Lung (tissue), 12 donors: ENCODE measurements around the gene SEPTIN5. TPM values are rescaled to one million over a fixed set of nuclear protein-coding genes. Genes with fewer than 3 reads are reported as not detected.

ENCODE experiments used
- ATAC-seq: fragments of 200-7000 bp; cut with Tn5 transposase; one replicate; pipeline ENCODE4 v1.9.1; 2020; ENCODE audit warnings: moderate number of reproducible peaks; ENCODE audit not compliant: insufficient read depth, low FRiP score
- DNase-seq, 3 donors: peaks; one replicate each; pipeline ENCODE4 v3.0.0-alpha.2; 2013 to 2017
- H3K27ac ChIP-seq, 2 donors: one replicate each; pipeline ENCODE4 v1.5.1; 2013; ENCODE audit warnings: mild to moderate bottlenecking in 2 of 2, moderate library complexity in 2 of 2, control low read depth in 1 of 2, inconsistent platforms in 1 of 2, low read depth in 1 of 2, low read length in 1 of 2
- H3K27me3 ChIP-seq, 3 donors: one replicate each; pipeline ENCODE4 v1.5.1; 2013; ENCODE audit warnings: low read length in 2 of 3; ENCODE audit not compliant: control insufficient read depth in 3 of 3, insufficient read depth in 3 of 3
- H3K36me3 ChIP-seq, 4 donors: one replicate each; pipeline ENCODE4 v1.5.1; 2013; ENCODE audit warnings: low read length in 4 of 4, mild to moderate bottlenecking in 1 of 4, moderate library complexity in 1 of 4; ENCODE audit not compliant: control insufficient read depth in 4 of 4, insufficient read depth in 4 of 4
- H3K4me1 ChIP-seq, 5 donors: one replicate each; pipeline ENCODE4 v1.5.1; 2013; ENCODE audit warnings: low read length in 5 of 5, mild to moderate bottlenecking in 2 of 5, moderate library complexity in 1 of 5; ENCODE audit not compliant: control insufficient read depth in 5 of 5, insufficient read depth in 5 of 5
- H3K4me3 ChIP-seq: one replicate; pipeline ENCODE4 v1.5.1; 2013; ENCODE audit warnings: mild to moderate bottlenecking, control low read depth, moderate library complexity
- H3K9ac ChIP-seq, 2 donors: one replicate each; pipeline ENCODE4 v1.5.1; 2013; ENCODE audit warnings: low read length in 2 of 2, control low read depth in 1 of 2; ENCODE audit not compliant: insufficient read depth in 1 of 2
- H3K9me3 ChIP-seq, 4 donors: one replicate each; pipeline ENCODE4 v1.5.1; 2013; ENCODE audit warnings: low read length in 3 of 4, mild to moderate bottlenecking in 1 of 4, moderate library complexity in 1 of 4; ENCODE audit not compliant: control insufficient read depth in 4 of 4, insufficient read depth in 3 of 4
- WGBS, 2 donors: extraction: QIAGEN DNeasy Blood & Tissue Kit; methylation state at CpG; one replicate each; pipeline ENCODE4 v1.1.7; 2013; 5-methylcytosine and 5-hydroxymethylcytosine counted together
- polyA plus RNA-seq, 2 donors: library from polyadenylated mRNA; stranded (reverse); fragments of 200-250 nt; gene quantifications; one replicate each; pipeline ENCODE4 v1.2.1, GENCODE V29; 2013
- total RNA-seq, 2 donors: library from RNA; depleted of rRNA in 1 of 2; stranded (reverse); fragments of >200 nt in 1 of 2; gene quantifications; one replicate each; pipeline ENCODE4 v1.2.1, GENCODE V29; 2014 to 2021
- TF ChIP-seq, protein P1 (sequence below): IDR thresholded peaks from 2 replicates; pipeline ENCODE4 v1.5.1; 2012; ENCODE audit warnings: mild to moderate bottlenecking; ENCODE audit errors: control extremely low read depth, extremely low read depth
- donor health status: control.
- donor health status: control.
- donor health status: Bipolar disorder and iron deficiency.
- donor health status: healthy.
- donor health status: DM: yes; HTN: yes; CAD: no.

The SEPTIN5 gene
- total and polyA plus RNA-seq, 4 donors, result 10.4 to 32.5 (median 14.2) TPM

- peaks cover 0 to 20% (median 0%) of the 10 kb centered on the region in 5 donors for H3K4me1 ChIP-seq
- peaks cover 0 to 6% (median 0%) of the 10 kb centered on the region in 3 donors for H3K27me3 ChIP-seq
- DNase-seq, result no peak
- no peaks in the 10 kb centered on the region for H3K9me3 ChIP-seq
- H3K27ac ChIP-seq, result no peak overlapping the region
- H3K9ac ChIP-seq, result no peak overlapping the region
- H3K4me3 ChIP-seq, result no peak overlapping the region
- 86 to 87% methylated on average over 12 of the region's 12 CpGs for WGBS, 2 donors
- TF ChIP-seq, protein P1, sequence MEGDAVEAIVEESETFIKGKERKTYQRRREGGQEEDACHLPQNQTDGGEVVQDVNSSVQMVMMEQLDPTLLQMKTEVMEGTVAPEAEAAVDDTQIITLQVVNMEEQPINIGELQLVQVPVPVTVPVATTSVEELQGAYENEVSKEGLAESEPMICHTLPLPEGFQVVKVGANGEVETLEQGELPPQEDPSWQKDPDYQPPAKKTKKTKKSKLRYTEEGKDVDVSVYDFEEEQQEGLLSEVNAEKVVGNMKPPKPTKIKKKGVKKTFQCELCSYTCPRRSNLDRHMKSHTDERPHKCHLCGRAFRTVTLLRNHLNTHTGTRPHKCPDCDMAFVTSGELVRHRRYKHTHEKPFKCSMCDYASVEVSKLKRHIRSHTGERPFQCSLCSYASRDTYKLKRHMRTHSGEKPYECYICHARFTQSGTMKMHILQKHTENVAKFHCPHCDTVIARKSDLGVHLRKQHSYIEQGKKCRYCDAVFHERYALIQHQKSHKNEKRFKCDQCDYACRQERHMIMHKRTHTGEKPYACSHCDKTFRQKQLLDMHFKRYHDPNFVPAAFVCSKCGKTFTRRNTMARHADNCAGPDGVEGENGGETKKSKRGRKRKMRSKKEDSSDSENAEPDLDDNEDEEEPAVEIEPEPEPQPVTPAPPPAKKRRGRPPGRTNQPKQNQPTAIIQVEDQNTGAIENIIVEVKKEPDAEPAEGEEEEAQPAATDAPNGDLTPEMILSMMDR, result no peak
- ATAC-seq, result no peak
- no peaks in the 10 kb centered on the region for H3K36me3 ChIP-seq
These were observed 33.2 kb downstream of the SEPTIN5 start for GRCh38 chr22:19747551-19747950.

DNA sequence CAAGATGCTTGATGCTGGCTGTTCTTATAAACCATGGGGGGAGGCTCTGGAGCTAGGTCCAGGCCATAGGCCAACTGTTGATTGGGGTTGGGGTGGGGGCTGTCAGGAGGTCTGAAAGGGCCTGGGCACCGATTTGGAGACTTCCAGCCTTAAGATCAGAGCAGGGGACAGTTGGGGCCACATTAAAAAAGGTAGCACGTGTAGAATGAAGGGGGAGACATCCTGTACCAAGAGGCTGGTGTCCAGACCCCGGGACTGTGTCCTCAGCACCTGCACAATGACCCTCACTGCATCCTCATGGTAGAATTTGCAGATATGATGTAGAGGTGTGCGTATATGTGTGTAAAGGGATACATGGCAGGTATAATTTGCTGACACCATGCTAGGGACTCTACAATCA, 33.8 kb downstream of the SEPTIN5 start:
- Histone ChIP-seq H3K36me3 (no peaks in the 10 kb centered on the region), H3K4me3 (no peak overlapping the region), H3K27me3 (peaks cover 0 to 11% (median 4%) of the 10 kb centered on the region in 3 donors), H3K9me3 (no peaks in the 10 kb centered on the region), H3K9ac (no peak overlapping the region), H3K4me1 (peaks cover 0 to 20% (median 0%) of the 10 kb centered on the region in 5 donors), H3K27ac (no peak overlapping the region)
- WGBS, 2 donors, result 75 to 77% methylated on average over 4 of the region's 4 CpGs
- DNase-seq (no peak), ATAC-seq (no peak)
- TF ChIP-seq, protein P1, result no peak

DNA sequence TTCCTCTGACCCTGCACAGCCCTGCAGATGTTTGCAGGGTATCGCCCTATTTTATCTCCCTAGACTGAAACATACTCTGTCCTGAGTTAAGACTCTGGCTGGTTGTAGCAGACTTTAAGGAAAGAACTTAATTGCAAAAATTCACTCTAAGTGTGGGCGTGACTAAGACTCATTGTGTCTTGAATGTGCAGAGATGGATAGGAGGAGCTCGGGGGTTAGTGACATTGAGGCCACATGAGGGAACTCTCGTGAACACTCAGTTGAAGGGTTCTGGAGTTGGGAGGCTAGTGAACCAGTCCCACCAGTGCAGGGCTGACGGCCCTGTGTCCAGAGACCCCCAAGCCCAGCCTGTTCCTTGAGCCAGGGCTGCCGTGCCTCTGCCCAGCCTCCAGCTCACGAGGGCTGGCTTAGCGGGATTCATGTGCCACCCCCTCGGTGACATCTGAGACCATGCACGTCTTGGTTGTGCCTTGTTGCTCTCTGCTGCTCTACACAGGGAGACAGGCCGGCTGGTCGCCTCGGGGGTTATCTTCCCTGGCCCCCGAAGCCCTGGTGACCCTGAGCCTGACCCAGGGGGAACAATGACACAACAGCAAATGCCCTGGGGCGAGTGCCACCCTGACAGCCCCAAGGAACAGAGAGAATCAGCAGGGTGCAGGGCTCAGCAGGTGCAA, 34.8 kb downstream of the SEPTIN5 start:
- 74 to 88% methylated on average over 15 of the region's 15 CpGs for WGBS, 2 donors
- H3K27ac ChIP-seq, result no peak overlapping the region
- H3K9ac ChIP-seq, result no peak overlapping the region
- TF ChIP-seq, protein P1, result no peak
- ATAC-seq (no peak), DNase-seq (no peak)
- H3K4me3 ChIP-seq, result no peak overlapping the region
- no peaks in the 10 kb centered on the region for H3K36me3 ChIP-seq
- H3K27me3 ChIP-seq, result peaks cover 0 to 21% (median 9%) of the 10 kb centered on the region in 3 donors
- no peaks in the 10 kb centered on the region for H3K9me3 ChIP-seq
- H3K4me1 ChIP-seq, result peaks cover 0 to 12% (median 0%) of the 10 kb centered on the region in 5 donors
